ENCODE measurements around the gene ADGRL2.

ADGRL2 gene

DNA sequence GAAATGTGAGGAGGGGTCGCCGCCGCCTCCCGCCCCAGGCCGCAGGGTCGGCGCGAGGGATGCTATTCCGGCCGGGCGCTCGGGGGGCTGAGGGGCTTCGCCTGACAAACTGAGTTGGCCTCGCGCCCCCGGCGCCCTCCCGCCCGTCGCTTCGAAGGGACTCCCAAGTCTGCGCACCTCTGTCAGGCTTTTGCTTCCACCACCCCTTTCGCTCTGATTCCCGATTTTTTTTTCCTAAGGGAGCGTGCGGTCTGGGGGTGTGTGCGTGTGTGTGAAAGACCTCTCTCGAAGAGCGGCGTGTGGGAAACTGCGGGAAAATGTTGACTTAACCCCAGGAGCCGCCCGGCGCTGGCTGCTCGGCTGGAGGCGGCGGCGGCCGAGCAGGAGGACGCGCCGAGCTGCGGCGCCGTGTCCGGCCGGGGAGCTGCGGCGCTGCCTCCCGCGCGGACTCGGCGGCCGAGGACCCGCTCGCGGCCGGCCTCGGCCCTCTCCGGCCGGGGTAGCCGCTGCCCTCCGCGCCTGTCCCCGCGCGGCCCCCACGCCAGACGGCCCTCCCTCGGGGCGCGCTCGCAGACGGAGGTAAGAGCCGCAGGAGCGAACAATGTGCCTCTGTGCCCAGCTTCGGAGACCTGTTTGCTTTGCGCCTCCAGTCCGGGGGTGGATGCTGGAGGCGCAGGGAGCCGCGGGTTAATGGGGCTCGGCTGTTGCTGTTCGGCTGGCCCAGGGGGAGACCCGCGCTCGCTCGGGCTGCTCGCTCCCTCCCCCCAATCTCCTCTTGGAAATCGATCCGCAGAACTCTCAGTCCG, 1.1 kb downstream of the ADGRL2 start:
- TF ChIP-seq ZFX (IDR thresholded peaks at IDR 0.05), result no peak
- H3K27ac ChIP-seq, result no peak overlapping the region; the same call in 1 of the 2 replicates

GRCh38 chr1:81802457-81802706, 1.6 kb downstream of the ADGRL2 start:
- H3K27ac ChIP-seq, result no peak overlapping the region

DNA sequence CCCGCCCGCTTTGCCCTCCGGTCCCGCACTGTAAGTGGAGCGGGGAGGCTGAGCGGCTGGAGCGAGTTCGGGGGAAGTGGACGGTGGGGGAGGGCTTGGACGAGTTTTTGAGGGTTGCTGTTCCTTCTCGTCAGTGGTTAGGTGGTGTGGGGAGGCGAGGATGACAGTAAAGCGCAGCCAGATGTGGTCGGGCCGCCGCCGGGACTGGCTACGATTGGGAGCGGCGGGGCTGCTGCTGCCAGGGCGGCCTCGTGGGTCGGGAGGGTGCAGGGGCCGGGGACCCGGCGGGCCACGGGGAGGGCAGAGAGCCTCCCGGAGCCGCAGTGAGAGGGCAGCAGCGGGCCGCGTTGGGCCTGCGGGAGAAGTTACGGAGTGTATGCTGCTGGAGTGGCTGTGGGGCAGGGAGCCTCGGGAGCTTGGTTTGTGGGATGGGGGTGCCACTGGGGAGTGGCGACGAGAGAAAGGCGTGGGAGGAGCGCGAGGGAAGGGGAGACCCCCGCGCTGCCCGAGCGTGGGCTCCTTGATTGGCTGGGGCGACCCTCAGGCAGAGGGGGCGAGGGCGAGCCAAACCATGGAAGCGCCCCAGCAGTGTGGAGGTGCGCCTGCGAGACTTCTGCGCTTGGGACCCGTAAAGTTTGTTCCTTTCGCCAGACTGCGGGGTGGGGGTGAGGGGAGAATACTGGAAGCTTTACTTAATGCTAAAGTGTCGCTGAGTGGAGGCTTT, 2.1 kb downstream of the ADGRL2 start:
- TF ChIP-seq CTCF (conservative IDR thresholded peaks at IDR 0.05) (peak; percentile 64), ZFX (IDR thresholded peaks at IDR 0.05) (no peak)
- no peak overlapping the region for H3K27ac ChIP-seq

More at GRCh38 chr1:81802457-81802706, 1.6 kb downstream of the ADGRL2 start:
- TF ChIP-seq CTCF (conservative IDR thresholded peaks at IDR 0.05), result no peak
- TF ChIP-seq ZFX (IDR thresholded peaks at IDR 0.05), result no peak

- no peak for TF ChIP-seq ZFX (IDR thresholded peaks at IDR 0.05)
- TF ChIP-seq CTCF (conservative IDR thresholded peaks at IDR 0.05), result no peak
- no peak overlapping the region for H3K27ac ChIP-seq
Measured at GRCh38 chr1:81803431-81804110, 2.8 kb downstream of the ADGRL2 start.

GRCh38 chr1:81804312-81804711, 3.6 kb downstream of the ADGRL2 start:
- no peak overlapping the region for H3K27ac ChIP-seq

DNA sequence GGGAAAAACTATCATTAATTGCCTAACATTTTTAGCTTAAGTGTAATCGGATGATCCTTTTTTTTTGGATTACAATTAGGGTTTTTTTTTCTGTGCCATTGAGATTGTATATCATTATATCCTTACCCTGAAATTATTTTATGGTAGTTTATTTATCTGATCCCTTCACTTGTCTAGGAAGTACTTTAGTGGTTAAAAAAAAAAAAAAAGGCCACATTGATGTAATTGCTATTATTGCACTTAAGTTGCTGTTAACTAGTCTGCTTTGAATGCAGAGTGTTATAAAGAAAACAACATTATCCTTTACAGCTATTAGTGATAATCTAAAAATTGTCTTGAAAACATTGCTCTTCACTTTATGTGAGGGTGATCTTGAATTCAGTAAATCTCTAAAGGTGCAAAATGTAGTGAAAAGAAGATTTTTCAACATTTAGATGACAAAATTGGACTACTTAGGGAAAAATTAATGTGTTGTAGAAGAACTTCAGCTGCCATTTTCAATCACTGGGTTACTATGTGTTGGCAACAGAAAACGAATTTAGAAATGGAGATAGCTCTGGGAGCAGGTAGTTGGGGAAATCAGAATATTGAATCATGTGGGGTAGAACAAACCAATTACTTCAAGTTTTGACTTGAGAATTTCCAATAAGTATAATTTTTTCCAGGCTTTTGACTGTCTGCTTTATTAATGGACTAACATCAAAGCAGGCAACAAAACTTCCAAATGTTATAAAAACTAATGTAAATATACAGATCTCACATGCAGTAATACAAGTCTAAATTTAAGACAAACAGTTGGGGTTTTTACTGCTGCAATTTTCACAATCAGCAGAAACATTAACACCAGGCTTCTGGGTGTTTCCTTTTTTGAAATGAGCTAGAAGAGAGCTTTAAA, 5.0 kb downstream of the ADGRL2 start:
- no peak overlapping the region for H3K27ac ChIP-seq
- TF ChIP-seq CTCF (conservative IDR thresholded peaks at IDR 0.05), result no peak
- no peak for TF ChIP-seq ZFX (IDR thresholded peaks at IDR 0.05)

More at GRCh38 chr1:81804312-81804711, 3.6 kb downstream of the ADGRL2 start:
- TF ChIP-seq CTCF (conservative IDR thresholded peaks at IDR 0.05) (no peak), ZFX (IDR thresholded peaks at IDR 0.05) (no peak)

DNA sequence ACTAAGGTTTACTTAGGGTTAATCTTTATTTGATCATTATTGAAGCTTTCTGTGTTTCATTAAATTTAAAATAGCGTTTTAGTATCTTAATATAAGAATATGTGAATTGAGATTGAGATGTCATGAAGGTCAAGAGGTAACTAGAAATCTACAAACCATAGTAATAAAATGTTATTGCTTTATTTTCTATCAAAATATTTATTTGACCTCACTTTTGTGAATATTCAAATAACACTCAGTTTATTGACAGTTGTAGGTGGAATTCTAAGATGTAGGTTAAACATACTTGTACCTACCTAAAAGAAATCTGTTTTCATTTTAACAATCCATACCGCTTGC, 5.7 kb downstream of the ADGRL2 start:
- no peak overlapping the region for H3K27ac ChIP-seq
- TF ChIP-seq CTCF (conservative IDR thresholded peaks at IDR 0.05), result no peak
- no peak for TF ChIP-seq ZFX (IDR thresholded peaks at IDR 0.05)

All from C4-2B (cell line).